ENCODE data around the gene SEC61A1.

Gene SEC61A1

DNA sequence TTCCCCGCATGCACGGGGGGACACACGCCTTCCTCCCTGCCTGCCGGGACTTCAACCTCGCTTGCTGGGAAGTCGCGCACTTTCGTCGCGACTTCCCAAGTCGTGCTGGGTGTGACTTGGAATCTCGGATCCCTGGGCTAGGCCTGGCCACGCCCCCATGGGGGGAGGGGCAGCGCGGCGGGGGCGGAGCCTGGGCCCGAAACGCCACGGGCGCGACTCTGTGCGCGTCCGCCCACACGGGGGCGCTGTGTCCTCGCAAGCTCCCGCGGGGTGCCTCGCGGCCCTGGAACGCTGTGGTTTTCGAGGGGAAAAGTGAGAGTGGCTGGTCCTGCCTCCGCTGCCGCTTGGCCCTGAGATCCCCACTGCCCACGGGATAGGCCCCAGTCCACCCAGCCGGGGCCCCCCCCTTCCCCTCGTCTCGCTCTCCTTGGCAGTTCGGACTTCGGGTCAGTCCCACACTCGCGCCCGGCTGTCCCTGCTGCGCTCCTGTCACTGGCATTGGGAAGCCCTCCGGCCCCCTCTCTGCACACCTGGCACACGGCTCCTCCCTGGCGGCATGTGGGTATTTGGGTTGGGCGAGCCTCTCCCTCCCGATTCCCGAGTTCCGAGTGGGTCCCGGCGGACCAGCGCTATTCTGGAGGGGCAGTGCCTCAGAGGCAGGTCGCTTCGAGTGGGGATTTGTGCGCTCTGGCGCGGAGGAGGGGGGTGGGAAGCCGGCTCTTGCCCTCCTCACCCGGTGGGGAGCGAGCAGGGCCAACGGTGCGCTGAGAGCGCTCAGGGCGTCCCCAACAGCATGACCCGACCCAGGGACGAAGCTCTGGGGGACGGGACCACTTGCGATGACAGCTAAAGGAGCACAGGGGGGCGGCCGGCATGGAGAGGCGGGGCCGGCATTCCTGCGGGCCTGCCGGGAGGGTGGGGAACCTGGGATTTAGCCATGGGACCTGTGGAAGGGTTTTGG lies 23.6 kb downstream of the SEC61A1 start:
- DNase-seq = peak; percentile 79 to 99 (median 92)

GRCh38 chr3:128076483-128077201 lies 24.4 kb downstream of the SEC61A1 start:
- intact Hi-C loops (cut with DNase I) = loop anchor here (5.0 to 10.0 kb wide), 3 partner anchors 56 to 421 kb away; partner anchors contain the start of gene EEFSEC
- DNase-seq = peak; percentile 42 to 97 (median 80)

More for the DNA sequence above, 23.6 kb downstream of the SEC61A1 start:
- intact Hi-C loops (cut with DNase I) = loop anchor here (5.0 to 10.0 kb wide), 3 partner anchors 56 to 421 kb away; partner anchors contain the start of gene EEFSEC

- peak in 1 of 10 donors; percentile 16 for DNase-seq
- intact Hi-C loops (cut with DNase I) = loop anchor here (5.0 to 10.0 kb wide), 3 partner anchors 55 to 420 kb away; partner anchors contain the start of gene EEFSEC
Observed at GRCh38 chr3:128077202-128077624, 25.0 kb downstream of the SEC61A1 start.

DNA sequence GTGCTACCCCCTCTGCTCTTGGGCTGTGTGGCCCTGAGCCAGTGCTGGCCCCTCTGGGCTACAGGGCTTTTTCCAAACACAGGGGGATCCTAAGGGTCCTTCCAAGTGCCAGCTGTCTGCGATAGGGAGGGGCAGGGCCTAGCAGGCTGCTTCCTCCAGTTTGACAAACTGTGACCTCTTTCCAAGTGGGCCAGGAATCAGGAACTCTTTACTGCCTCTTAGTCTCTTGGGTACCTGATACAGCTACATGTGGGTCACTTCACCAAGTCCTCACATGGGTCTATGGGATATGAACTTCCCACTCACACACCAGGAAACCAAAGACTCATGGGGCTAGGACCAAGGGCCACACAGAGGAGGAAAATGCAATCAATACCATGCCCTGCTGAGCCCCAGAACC lies 25.4 kb downstream of the SEC61A1 start:
- intact Hi-C loops (cut with DNase I) = loop anchor here (5.0 to 10.0 kb wide), 3 partner anchors 55 to 420 kb away; partner anchors contain the start of gene EEFSEC
- DNase-seq = no peak

DNA sequence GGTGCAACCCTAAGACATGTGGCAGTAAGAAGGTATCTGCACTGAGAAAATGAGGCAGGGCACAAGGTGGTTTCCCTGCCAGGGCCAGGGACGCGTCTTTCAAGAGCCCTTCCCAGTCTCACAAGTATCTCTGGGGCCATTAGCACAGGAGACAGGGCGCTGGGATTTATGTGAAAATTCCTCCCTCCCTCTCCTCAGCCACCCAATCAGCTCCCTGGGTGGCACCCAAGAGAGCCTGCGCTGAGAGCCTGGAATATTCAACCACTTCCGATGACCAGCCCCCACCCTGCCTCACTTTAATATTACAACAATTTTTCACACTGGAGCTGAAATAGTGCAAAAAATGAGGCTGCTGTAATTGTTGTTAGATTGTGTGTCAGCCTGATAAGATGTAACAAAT lies 26.1 kb downstream of the SEC61A1 start:
- intact Hi-C loops (cut with DNase I) = loop anchor here (5.0 to 10.0 kb wide), 3 partner anchors 54 to 419 kb away; partner anchors contain the start of gene EEFSEC
- no peak for DNase-seq

- no peak for DNase-seq
- intact Hi-C loops (cut with DNase I) = loop anchor here (5.0 to 10.0 kb wide), 3 partner anchors 53 to 418 kb away; partner anchors contain the start of gene EEFSEC
Observed at GRCh38 chr3:128078875-128079274, 26.6 kb downstream of the SEC61A1 start.

DNA sequence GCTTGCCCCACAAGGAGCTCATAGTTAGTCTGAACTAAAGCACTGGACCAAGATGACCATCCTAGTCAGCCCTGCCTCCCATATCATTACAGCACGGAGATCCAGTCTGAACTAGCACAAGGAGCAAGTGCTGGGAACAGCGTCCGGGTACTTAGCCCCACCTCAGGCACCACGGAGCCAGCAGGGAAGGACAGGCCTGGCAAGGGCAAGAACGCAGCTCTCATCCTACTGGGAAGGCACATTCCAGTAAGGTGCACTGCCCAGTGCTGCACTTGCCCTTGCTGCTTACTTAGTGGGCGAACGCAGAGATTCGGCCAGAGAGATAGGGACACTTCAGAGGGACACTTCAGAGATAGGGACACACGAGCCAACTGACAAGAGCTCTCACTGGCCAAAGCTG lies 27.6 kb downstream of the SEC61A1 start:
- DNase-seq = no peak
- intact Hi-C loops (cut with DNase I) = loop anchor here (5.0 to 10.0 kb wide), 3 partner anchors 52 to 417 kb away; partner anchors contain the start of gene EEFSEC

GRCh38 chr3:128080323-128081080 lies 28.3 kb downstream of the SEC61A1 start:
- intact Hi-C loops (cut with DNase I) = no loop called here
- DNase-seq = no peak

DNA sequence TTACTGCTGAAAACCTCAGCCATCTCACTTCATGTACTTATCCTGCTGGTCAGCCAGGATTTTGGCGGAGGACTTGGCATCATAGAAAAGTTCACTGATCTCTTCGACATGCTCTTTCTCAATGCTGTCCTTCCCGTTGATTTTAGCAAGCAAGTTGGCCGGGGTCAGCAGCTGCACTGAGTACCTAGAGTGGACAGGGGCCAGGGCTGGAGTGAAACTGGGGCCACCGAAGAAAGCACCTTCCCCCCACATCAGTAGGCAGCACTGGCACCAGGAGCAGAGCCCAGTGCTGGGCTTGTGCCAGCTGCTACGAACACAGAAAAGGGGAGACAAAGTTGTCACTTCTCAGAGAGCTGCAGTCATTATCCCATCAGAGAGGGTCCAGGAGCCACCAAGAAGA lies 29.0 kb downstream of the SEC61A1 start:
- no peak for DNase-seq

GRCh38 chr3:128081846-128082245 lies 29.6 kb downstream of the SEC61A1 start:
- no peak for DNase-seq
- intact Hi-C loops (cut with DNase I) = no loop called here

More for the DNA sequence above, 29.0 kb downstream of the SEC61A1 start:
- intact Hi-C loops (cut with DNase I) = no loop called here

GRCh38 chr3:128082546-128082945 lies 30.3 kb downstream of the SEC61A1 start:
- intact Hi-C loops (cut with DNase I) = no loop called here
- DNase-seq = no peak

- no peak for DNase-seq
- intact Hi-C loops (cut with DNase I) = no loop called here
Observed at GRCh38 chr3:128083396-128083795, 31.2 kb downstream of the SEC61A1 start.

GRCh38 chr3:128083980-128084674 lies 31.9 kb downstream of the SEC61A1 start:
- no peak for DNase-seq
- intact Hi-C loops (cut with DNase I) = no loop called here

GRCh38 chr3:128084675-128085021 lies 32.4 kb downstream of the SEC61A1 start:
- intact Hi-C loops (cut with DNase I) = no loop called here

GRCh38 chr3:128089135-128089534 lies 36.9 kb downstream of the SEC61A1 start:
- intact Hi-C loops (cut with DNase I) = no loop called here
- no peak for DNase-seq

More at GRCh38 chr3:128084675-128085021, 32.4 kb downstream of the SEC61A1 start:
- DNase-seq = no peak

DNA sequence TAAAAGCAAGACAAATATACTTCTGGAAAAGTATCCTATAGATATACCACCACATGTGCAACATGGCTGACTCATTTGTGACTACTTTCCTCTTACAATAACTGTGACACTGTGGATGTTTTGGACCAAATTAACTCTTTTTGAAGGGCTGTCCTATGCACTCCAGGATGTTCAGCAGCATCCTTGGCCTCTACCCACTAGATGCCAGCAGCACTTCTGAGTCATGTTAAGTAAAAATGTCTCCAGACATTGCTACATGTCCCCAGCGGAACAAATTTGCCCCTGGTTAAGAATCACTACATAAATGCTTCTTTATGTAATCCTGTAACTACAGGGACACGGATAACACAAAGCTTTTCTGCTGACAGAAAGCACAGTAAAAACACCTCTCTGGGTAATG lies 39.3 kb downstream of the SEC61A1 start:
- intact Hi-C loops (cut with DNase I) = no loop called here
- DNase-seq = no peak

- DNase-seq = no peak
- intact Hi-C loops (cut with DNase I) = loop anchor here (5.0 kb wide), 1 partner anchor 513 kb away; no protein-coding TSS in a partner anchor
Observed at GRCh38 chr3:128094295-128095151, 42.3 kb downstream of the SEC61A1 start.

DNA sequence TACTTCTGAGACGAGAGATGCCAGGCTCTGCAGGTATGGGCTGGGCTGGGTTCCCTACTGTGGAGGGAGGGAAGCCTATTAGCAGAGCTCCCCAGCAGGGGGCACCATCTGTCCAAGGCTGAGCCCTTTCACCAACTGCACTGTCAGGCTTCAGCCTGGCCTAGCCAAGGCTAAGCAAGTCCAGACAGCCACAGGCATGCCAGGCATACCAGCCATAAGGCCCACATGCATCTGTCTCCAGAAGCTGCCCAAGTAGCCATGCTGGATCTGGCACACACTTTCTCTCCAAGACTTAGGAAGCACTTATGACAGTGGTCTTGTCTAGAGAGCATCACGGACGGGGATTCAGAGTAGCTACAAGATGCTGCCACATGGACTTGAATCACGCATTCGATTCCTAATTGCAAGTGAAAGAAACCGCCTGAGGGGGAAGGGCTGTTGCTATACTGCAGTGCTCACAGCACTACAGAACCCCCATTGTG lies 43.0 kb downstream of the SEC61A1 start:
- intact Hi-C loops (cut with DNase I) = loop anchor here (5.0 kb wide), 1 partner anchor 512 kb away; no protein-coding TSS in a partner anchor
- DNase-seq = peak; percentile 77 to 98 (median 88)

All from posterior cingulate gyrus (tissue), 11 donors.